Frontal cortex (tissue), 1 donor: ENCODE measurements around the gene E2F3. TPM values are rescaled to one million over a fixed set of nuclear protein-coding genes. Genes with fewer than 3 reads are reported as not detected.

Experiments
- small RNA-seq: library from RNA; depleted of rRNA; stranded (forward); fragments of <200 nt; gene quantifications from one replicate; pipeline ENCODE3, GENCODE V24; 2014
- total RNA-seq: library from RNA; depleted of rRNA; stranded (reverse); fragments of >200 nt; gene quantifications from one replicate; pipeline ENCODE4 v1.2.3, GENCODE V29; 2014

E2F3 gene
- total RNA-seq, 1 donor from 2014 or later, result 4.1 TPM

Small RNA genes lying within 50 kb of the gene (small RNA-seq; reads per million reads assigned to genes)
- gene RF00019, result not detected
- not detected for gene RNU6-141P

Other genes with a start within 250 kb of the E2F3 start
- 7.3 TPM for gene MBOAT1, start 189.4 kb upstream of the E2F3 start, total RNA-seq
- 46.5 TPM for gene CDKAL1, start 132.6 kb downstream of the E2F3 start, total RNA-seq